Stimulated activated CD8-positive, alpha-beta memory T cell treated with anti-CD3 and anti-CD28 coated beads, Interleukin-2, amount 100 ng/mL, for 48 hours (primary cell): Measurements from ENCODE around the gene TBC1D22A.

ENCODE experiments used
- DNase-seq, 2 donors: peaks; one replicate each; pipeline ENCODE4 v3.0.0-alpha.2; 2020; ENCODE audit warnings: low read depth in 2 of 2

Gene TBC1D22A

GRCh38 chr22:46834021-46834737, 71.7 kb downstream of the TBC1D22A start:
- DNase-seq: no peak

DNA sequence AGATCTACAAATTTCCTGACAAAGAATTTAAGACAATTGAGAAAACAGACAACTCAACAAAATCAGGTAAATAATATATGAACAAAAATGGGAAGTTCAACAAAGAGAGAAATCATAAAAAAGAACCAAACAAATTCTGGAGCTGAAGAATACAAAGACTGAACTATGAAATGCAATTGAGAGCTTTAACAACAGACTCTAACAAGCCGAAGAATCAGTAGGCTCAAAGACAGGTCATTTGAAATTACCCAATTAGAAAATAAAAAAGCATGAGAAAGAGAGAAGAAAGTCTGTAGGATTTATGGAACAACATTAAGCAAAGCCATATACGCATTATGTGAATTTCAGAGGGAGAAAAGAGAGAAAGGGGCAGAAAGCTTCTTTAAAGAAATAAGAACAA, 72.8 kb downstream of the TBC1D22A start:
- no peak for DNase-seq

DNA sequence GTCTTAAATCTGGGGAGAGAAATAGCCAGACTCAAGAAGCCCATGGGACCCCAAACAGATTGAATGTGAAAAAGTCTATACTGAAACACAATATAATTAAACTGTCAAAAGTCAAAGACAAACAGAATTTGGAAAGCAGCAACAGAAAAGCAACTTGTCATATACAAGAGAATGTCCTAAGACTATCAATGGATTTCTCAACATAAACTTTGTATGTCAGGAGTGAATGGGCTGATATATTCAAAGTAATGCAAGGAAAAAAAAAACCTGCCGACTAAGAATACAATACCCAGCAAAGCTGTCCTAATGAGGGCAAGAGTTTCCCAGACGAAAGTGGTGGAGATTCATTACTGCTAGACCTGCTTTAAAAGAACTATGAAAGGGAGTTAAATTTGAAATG, 73.2 kb downstream of the TBC1D22A start:
- no peak for DNase-seq

DNA sequence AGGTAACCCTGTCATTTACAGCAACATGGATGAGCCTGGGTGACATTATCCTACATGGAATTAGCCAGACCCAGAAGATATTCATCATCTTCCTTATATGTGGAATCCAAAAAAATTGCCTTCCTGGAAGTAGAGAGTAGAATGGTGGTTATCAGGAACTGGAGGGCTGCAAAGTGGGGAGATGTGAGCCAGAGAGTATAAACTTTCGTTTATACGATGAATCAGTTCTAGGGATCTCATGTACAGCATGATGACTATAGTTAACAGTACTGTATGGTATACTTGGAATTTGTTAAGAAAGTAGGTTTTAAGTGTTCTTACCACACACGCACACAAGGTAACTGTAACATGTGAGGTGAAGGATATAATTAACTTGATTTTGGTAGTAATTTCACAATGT, 79.1 kb downstream of the TBC1D22A start:
- DNase-seq: no peak

DNA sequence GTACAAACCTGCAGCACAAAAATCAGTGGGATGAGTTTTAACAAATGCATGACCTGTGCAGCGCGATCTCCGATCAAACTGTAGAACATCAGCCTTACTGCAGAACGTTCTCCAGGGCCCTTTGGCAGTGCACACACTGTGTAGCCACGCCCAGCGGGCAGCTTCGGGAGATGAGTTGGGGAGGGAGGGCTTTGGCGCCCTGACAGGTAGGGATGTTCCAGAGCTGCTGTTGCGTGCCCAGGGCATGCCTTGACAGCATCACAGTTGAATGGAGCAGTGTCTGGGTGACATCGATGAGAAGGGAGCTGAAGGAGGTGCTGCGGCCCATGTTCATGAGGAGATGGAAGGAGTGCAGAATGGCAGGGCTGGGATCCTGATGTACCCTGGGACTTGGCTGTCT, 80.2 kb downstream of the TBC1D22A start:
- DNase-seq: no peak

DNA sequence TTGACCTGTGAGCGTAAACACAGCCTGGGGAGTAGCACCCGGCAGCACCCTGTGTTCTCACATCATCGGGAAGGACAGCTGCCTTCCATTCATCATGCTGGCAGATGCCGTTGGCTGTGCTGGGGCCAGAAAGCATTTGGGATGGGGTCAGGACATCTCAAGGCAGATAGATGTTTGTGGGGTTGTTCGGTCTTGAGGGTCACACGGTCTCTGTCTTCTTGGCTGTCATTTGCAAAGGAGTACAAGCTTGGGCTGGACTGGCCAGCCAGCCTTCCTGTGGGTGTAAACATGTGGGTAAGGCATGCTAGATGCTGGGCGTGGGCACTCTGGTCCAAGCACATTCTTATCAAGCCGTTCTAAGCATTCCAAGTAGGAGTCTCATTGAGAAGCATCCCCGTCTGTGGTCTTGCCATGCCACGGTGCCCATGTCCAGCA, 81.4 kb downstream of the TBC1D22A start:
- DNase-seq: no peak

DNA sequence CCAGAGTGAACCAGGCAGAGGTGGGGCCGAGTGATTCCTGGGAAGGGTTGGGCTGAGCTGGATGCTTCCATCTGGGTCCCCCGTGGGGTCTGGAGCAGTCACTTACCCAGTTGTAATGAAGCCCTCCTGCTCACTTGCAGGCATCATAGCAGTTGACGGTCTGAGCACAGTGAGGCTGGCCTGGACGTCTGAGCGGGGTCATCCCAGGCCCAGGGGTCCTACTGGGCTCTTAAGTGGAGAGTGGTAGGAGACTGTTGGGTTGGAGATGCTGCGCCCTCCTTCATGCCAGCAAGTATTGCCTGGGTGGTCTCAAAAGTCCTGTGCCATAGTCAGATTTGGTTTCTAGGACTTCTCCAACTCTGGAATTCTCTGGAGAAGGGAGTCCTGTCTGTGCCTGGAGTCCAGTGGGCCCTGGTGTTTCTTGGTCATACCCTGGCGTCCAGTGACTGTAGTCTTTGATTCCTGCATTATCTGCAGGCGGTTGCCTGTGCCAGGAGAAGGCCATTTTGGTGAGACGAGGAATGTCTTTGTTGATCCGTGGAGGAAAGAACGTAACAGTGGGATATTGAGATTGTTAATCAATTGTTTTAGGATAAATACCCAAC, 82.3 kb downstream of the TBC1D22A start:
- DNase-seq: no peak

DNA sequence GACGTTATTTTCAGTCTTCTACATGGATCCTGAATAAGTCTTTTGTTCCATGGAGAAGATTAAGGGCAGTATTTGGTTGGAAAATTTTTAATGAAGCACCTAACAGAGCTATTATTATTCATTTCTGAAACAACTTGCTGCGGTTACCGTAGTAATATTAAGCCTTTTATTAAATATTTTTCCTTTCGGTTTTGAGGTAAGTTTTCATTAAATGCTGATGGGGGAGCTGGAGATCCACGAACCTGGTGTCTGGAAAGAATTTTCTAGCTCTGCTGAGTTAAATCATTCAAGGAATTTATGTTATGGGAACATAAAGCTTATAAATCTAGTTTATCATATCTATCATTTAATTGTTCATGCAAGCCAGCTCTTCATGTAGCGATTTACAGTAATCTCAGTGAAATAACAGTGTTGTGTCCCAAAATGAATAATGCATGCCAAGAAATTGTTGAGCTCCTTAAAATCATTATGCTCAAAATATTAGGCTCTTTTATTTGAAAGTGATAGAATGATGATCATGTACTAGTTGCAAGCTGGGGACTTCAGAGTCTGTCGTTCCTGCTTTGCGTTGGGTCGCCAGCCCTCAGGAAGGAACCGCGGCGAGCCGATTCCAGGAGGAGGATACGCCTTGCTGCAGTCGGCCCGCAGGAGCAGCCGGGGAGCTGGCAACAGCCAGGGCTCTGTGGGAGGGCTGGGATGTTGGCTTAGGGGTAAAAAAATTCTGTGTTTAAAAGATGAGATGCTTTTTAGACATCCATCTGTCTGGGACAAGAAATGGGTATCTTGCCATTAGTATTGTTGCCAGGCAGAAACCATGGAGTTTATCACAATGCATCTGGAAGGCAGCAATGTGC, 83.1 kb downstream of the TBC1D22A start:
- no peak for DNase-seq

DNA sequence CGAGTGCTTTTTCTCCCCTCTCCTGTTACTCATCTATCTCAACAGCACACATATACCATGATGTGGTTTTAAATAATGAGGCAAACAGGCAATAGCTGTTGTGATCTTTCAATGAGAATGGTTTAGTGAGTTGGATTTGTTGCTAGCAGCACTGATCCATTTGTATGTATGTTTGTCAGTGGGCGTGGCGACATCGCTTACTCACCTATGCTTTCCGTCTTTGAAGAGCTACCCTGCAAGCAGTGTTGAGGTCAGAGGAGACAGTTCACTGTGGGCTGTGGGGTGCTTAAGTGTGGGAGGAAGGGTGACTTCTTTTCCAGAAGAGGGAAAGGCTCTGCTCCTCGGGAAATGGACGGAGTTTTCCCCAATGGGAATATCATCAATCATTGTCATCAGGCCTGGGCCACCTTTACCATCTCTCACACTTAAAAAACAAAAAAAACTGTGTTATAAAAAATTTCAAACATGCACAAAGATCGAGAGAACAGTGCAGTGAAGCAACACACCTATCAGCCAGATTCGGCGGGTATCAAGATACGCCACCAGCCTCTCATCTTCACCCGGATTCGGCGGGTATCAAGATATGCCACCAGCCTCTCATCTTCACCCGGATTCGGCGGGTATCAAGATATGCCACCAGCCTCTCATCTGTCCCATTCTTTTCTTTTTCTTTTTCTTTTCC, 83.8 kb downstream of the TBC1D22A start:
- DNase-seq: no peak

GRCh38 chr22:46846832-46847355, 84.4 kb downstream of the TBC1D22A start:
- DNase-seq: no peak

DNA sequence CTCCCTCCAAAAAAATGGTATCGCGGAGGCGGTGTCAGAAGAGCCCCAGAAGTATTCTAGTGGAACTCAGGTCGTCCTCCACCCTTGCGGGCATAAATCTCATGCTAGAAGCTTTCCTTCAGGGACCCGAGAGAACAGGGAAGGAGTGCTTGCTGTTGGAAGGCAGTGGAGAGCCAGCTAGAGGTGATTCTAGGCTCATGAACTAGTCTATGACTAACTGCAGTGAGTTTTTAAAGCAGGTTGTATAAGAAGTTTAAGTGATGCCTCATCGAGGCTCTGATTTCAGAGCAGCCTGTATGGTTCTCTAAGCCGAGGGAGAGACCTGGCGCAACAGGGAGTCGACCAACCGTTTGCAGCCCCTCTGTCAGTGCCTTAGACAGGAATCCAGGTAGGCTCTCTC, 85.7 kb downstream of the TBC1D22A start:
- no peak for DNase-seq

GRCh38 chr22:46849101-46849500, 86.7 kb downstream of the TBC1D22A start:
- no peak for DNase-seq

- DNase-seq: no peak
Observed at GRCh38 chr22:46849951-46850350, 87.5 kb downstream of the TBC1D22A start.

GRCh38 chr22:46851311-46851710, 88.9 kb downstream of the TBC1D22A start:
- no peak for DNase-seq

DNA sequence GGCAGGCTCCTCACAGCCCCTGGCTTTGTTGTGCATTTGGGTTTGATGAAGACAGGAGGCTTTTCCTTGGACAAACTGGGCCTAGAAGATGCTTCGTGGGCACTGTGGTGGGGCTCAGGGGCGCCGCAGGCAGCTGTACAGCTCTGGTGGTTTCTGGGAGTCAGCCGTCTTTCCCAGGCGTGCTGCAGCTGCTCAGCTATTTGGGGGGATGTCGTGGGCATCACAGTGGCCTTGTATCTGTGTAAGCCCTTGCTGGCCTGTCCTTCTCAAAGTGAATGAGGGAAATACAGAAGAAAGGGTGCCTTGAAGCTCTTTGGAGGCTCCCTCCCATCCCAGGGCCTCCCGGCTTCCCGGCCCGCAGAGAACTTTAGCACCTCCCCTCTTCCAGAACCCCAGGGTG, 89.5 kb downstream of the TBC1D22A start:
- no peak for DNase-seq

DNA sequence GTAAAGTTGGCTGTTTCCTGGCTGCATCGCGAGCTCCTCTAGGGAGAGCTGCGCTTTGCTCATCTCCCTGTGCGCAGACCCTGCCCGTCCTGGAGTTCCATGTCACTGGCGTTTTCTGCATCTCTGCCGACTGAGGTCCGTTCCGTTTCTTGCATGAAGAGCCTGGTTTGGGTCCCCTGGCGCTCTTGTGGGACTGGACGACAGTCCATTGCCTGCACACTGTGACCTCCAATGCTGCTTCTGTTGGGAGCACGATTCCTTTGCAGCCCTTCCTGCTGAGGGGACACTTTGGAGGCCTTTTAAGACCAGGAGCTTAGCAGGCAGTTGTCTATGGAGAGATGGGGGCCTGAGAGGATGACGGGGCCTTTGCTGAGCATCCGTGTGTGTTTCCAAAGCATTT, 90.3 kb downstream of the TBC1D22A start:
- no peak for DNase-seq

- no peak for DNase-seq
Observed at GRCh38 chr22:46853191-46853590, 90.7 kb downstream of the TBC1D22A start.

DNA sequence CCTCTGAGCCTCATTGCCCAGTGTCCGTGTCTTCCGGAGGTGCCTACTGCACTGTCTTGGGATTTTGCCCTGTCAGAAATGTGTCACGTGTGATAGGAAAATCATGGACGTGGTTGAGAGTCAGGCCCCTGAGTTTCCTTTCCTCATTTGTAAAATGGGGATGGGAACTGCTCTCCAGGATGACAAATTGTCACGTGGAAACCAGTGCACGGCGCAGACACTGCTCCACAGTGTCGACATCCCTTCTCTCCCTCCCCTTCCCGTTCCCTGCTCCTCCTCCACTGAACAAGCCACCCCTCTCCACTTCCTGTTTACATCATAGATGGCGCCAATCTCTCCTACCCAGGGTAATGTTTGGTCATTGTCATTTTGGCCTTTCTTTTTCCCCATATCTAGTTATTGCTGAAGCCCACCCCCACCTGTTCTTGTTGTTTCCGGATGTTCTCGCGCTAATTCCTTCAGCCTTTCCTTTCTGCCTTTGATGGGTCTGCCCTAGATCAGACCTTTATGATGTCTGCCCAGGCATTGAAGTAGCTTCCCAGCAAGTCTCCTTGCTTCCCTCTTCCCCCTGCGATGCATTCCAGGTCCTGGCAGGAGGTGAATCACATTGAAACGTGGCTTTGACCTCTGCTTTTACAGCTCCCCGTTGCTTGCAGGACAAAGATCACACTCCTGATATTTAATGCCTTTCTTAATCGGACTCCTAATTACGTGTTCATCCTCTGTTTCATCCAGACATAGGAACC, 91.8 kb downstream of the TBC1D22A start:
- DNase-seq: no peak

- DNase-seq: no peak
Observed at GRCh38 chr22:46855681-46856080, 93.2 kb downstream of the TBC1D22A start.

DNA sequence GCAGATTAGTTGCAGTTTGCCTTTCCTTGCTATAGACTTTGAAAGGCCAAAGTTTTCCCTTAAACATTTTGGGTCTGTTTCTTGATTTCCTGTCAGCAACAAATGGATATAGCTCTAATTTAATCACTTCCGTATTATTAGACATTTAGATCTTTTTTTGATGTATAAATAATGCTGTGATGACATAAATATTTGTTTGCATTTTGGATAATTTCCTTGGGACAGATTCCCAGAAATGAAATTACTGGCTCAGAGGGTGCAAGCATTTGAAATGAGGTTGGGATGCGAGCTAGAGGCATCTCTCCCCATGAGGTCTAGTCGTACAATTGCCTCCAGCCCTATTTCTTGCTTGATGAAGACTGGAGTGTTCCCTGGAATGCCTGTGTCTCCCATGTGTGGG, 94.2 kb downstream of the TBC1D22A start:
- DNase-seq: no peak
